Measurements from ENCODE around the gene CFAP161. TPM values are rescaled to one million over a fixed set of nuclear protein-coding genes. Genes with fewer than 3 reads are reported as not detected.

The CFAP161 gene
- total and polyA plus RNA-seq, 4 donors: 0.45 to 0.84 TPM; not detected in 2

- no peak overlapping the region for H3K27ac ChIP-seq (ENCODE audit: low read depth in 1 of 2, low read length in 2 of 2)
- WGBS, 2 donors: 87 to 94% methylated on average over 3 of the region's 3 CpGs
- H3K4me1 ChIP-seq (ENCODE audit: control insufficient read depth in 1 of 2, insufficient read depth in 2 of 2, low read length in 2 of 2): no peaks in the 10 kb centered on the region
- no peaks in the 10 kb centered on the region for H3K36me3 ChIP-seq (ENCODE audit: control insufficient read depth in 1 of 2, insufficient read depth in 2 of 2, low read length in 1 of 2)
- intact Hi-C loops (cut with DNase I): no loop called here
- no peak overlapping the region for H3K4me3 ChIP-seq (ENCODE audit: low read length in 2 of 2)
- no peak for DNase-seq
- H3K27me3 ChIP-seq (ENCODE audit: control insufficient read depth in 1 of 2, insufficient read depth in 2 of 2, low read length in 1 of 2): no peaks in the 10 kb centered on the region
- H3K9me3 ChIP-seq (ENCODE audit: control insufficient read depth, low read length): no peaks in the 10 kb centered on the region
- peak; percentile 54 for ATAC-seq (ENCODE audit: low FRiP score)
Observed at GRCh38 chr15:81190922-81191507, 56.9 kb downstream of the CFAP161 start.

DNA sequence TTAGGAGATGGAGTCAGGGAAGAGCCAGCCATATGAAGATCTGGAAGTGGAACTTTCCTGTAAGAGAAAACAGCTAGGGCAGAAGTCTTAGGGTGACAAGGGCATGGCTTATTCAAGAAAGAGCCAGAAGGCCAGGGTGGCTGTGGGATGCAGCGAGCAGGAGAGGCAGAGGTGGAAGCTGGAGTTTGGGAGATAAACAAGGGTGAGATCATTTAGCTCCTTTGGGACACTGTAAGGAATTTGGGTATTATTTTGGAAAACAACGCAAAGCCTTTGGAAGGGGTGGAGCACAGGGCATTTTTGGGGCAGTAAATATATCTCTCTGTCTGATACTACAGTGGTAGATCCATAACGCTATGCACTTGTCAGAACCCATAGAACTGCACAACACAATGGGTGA, 57.6 kb downstream of the CFAP161 start:
- no peaks in the 10 kb centered on the region for H3K4me1 ChIP-seq (ENCODE audit: control insufficient read depth in 1 of 2, insufficient read depth in 2 of 2, low read length in 2 of 2)
- H3K4me3 ChIP-seq (ENCODE audit: low read length in 2 of 2): no peak overlapping the region
- H3K9me3 ChIP-seq (ENCODE audit: control insufficient read depth, low read length): no peaks in the 10 kb centered on the region
- no peak overlapping the region for H3K27ac ChIP-seq (ENCODE audit: low read depth in 1 of 2, low read length in 2 of 2)
- DNase-seq (no peak), ATAC-seq (ENCODE audit: low FRiP score) (no peak)
- WGBS, 2 donors: 91 to 92% methylated on average over 3 of the region's 3 CpGs
- no peaks in the 10 kb centered on the region for H3K36me3 ChIP-seq (ENCODE audit: control insufficient read depth in 1 of 2, insufficient read depth in 2 of 2, low read length in 1 of 2)
- H3K27me3 ChIP-seq (ENCODE audit: control insufficient read depth in 1 of 2, insufficient read depth in 2 of 2, low read length in 1 of 2): no peaks in the 10 kb centered on the region
- intact Hi-C loops (cut with DNase I): no loop called here

DNA sequence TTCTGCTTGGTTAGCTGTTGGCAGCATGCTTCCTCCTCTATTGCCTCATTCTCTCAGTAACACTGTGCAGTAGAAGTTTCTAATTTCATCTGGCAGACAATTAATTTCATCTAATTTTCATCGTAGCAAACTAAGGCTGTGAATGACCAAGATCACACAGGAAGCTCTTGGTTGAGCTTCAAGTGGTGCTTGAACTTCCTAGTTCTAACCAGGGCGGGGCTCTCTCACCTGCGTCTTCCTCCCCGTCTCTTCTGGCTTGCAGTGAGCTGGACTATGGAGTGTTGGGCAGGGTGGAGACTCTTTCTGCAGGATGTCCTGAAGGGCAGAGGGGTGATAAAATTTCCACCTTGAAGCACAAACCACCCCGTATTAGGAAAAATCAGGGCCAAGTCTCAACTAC, 60.7 kb downstream of the CFAP161 start:
- Histone ChIP-seq H3K9me3 (ENCODE audit: control insufficient read depth, low read length) (no peaks in the 10 kb centered on the region), H3K36me3 (ENCODE audit: control insufficient read depth in 1 of 2, insufficient read depth in 2 of 2, low read length in 1 of 2) (no peaks in the 10 kb centered on the region), H3K4me1 (ENCODE audit: control insufficient read depth in 1 of 2, insufficient read depth in 2 of 2, low read length in 2 of 2) (no peaks in the 10 kb centered on the region), H3K27ac (ENCODE audit: low read depth in 1 of 2, low read length in 2 of 2) (no peak overlapping the region), H3K27me3 (ENCODE audit: control insufficient read depth in 1 of 2, insufficient read depth in 2 of 2, low read length in 1 of 2) (no peaks in the 10 kb centered on the region), H3K4me3 (ENCODE audit: low read length in 2 of 2) (no peak overlapping the region)
- ATAC-seq (ENCODE audit: low FRiP score): no peak
- DNase-seq: no peak
- WGBS, 2 donors: 91 to 94% methylated on average over 5 of the region's 5 CpGs
- intact Hi-C loops (cut with DNase I): no loop called here

GRCh38 chr15:81195339-81195864, 61.3 kb downstream of the CFAP161 start:
- Histone ChIP-seq H3K4me3 (ENCODE audit: low read length in 2 of 2) (no peak overlapping the region), H3K27ac (ENCODE audit: low read depth in 1 of 2, low read length in 2 of 2) (no peak overlapping the region), H3K9me3 (ENCODE audit: control insufficient read depth, low read length) (no peaks in the 10 kb centered on the region), H3K4me1 (ENCODE audit: control insufficient read depth in 1 of 2, insufficient read depth in 2 of 2, low read length in 2 of 2) (no peaks in the 10 kb centered on the region), H3K36me3 (ENCODE audit: control insufficient read depth in 1 of 2, insufficient read depth in 2 of 2, low read length in 1 of 2) (no peaks in the 10 kb centered on the region), H3K27me3 (ENCODE audit: control insufficient read depth in 1 of 2, insufficient read depth in 2 of 2, low read length in 1 of 2) (no peaks in the 10 kb centered on the region)
- ATAC-seq (ENCODE audit: low FRiP score) (no peak), DNase-seq (no peak)
- intact Hi-C loops (cut with DNase I): no loop called here
- WGBS, 2 donors: 54 to 58% methylated on average over 8 of the region's 8 CpGs

DNA sequence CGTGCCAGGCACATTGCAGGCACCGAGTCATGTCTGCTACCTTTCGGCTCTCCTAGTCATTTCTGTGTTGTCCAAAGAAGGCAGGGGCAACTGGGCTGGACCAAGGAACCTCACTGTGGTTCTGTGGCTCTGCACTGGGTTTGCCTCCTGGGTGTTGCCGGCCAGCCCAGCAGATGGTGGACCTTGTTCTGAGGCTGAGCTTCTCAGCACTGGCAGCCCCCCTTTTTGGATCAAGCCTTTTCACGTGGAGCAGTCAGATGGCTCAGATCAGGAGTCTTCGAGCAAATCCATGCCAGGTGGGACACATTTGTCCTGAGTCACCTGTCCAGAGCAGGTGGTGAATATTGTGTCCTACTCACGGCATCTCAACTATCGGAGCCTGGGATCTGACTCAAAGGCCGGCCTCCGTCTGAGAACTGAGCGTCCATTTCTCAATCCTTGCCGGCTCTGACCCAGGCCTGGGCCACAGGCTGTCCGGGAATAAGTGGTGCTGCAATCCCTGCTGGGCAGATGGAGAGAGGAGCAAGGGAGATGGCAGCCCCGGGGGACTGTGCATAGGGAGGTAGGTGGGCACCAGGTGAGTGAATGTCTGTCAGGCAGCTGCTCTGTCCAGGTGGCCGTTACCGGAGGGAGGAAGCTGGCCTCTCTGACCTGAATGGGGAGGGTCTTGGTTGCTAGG, 62.6 kb downstream of the CFAP161 start, which contains the start of gene IL16:
Gene IL16 (plus strand): TSS at position 304 of the 679 bp plus-strand sequence. CDS start 28,521 bp downstream, outside the sequence.
- H3K27ac ChIP-seq (ENCODE audit: low read depth in 1 of 2, low read length in 2 of 2): no peak within 1 kb of the TSS
- no peaks in the 10 kb centered on the region for H3K27me3 ChIP-seq (ENCODE audit: control insufficient read depth in 1 of 2, insufficient read depth in 2 of 2, low read length in 1 of 2)
- ATAC-seq (ENCODE audit: low FRiP score) (peak; percentile 36), DNase-seq (no peak)
- WGBS, 2 donors: 88 to 91% methylated on average over 16 of the region's 16 CpGs
- no peaks in the 10 kb centered on the region for H3K36me3 ChIP-seq (ENCODE audit: control insufficient read depth in 1 of 2, insufficient read depth in 2 of 2, low read length in 1 of 2)
- no peaks in the 10 kb centered on the region for H3K9me3 ChIP-seq (ENCODE audit: control insufficient read depth, low read length)
- H3K4me1 ChIP-seq (ENCODE audit: control insufficient read depth in 1 of 2, insufficient read depth in 2 of 2, low read length in 2 of 2): no peaks in the 10 kb centered on the region
- intact Hi-C loops (cut with DNase I): no loop called here
- no peak within 1 kb of the TSS for H3K4me3 ChIP-seq (ENCODE audit: low read length in 2 of 2)

DNA sequence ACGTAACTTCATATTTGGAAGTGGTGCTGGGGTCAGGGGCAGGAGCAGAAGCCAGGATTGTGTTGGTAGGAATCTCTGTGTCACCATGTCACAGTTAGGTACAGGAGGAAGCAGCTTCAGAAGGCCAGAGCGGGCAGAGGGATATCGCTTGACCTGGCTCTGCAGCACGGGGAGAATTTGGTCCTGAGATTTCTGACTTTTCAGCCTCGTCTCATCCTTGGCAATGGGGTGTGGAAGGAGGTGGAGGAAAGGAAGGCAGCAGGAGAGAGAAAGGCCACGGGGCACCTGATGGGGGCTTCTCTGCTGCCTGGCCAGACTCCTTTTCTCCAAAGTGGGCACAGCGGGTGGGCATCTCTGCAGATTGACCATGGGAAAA, 63.2 kb downstream of the CFAP161 start:
- no peaks in the 10 kb centered on the region for H3K36me3 ChIP-seq (ENCODE audit: control insufficient read depth in 1 of 2, insufficient read depth in 2 of 2, low read length in 1 of 2)
- no peak overlapping the region for H3K27ac ChIP-seq (ENCODE audit: low read depth in 1 of 2, low read length in 2 of 2)
- H3K27me3 ChIP-seq (ENCODE audit: control insufficient read depth in 1 of 2, insufficient read depth in 2 of 2, low read length in 1 of 2): no peaks in the 10 kb centered on the region
- no peak overlapping the region for H3K4me3 ChIP-seq (ENCODE audit: low read length in 2 of 2)
- H3K9me3 ChIP-seq (ENCODE audit: control insufficient read depth, low read length): no peaks in the 10 kb centered on the region
- no peak for DNase-seq
- intact Hi-C loops (cut with DNase I): no loop called here
- no peaks in the 10 kb centered on the region for H3K4me1 ChIP-seq (ENCODE audit: control insufficient read depth in 1 of 2, insufficient read depth in 2 of 2, low read length in 2 of 2)
- peak; percentile 20 for ATAC-seq (ENCODE audit: low FRiP score)
- 93 to 94% methylated on average over 7 of the region's 7 CpGs for WGBS, 2 donors

DNA sequence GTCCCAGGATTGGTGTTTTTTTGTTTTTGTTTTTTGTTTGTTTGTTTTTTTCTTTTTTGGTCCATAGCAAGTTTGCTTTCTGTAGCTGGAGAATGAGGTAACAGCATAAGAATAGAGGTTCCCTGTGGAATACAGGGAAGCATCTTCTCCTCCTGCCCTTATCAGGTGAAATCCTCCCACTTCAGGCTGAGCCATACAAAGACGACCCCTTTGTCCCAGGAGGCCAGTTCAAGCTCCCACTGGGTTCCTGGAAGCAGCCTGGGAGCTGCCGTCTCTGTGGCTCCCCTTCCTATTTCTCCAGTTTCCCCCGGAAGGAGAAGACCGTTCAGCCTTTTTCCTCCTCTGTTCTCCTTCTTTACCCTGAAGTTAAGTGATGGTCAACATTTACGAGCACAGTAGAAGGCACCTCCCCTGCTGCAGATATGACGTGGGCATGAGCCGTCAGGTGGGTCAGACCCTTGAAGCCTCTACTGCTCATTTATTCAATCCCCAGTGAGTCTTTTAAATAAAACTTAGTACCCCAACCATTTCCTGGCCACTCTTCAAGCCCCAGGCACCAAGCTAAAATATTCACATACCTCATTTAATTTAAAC, 63.7 kb downstream of the CFAP161 start:
- intact Hi-C loops (cut with DNase I): no loop called here
- 84 to 85% methylated on average over 7 of the region's 7 CpGs for WGBS, 2 donors
- DNase-seq (no peak), ATAC-seq (ENCODE audit: low FRiP score) (no peak)
- Histone ChIP-seq H3K4me3 (ENCODE audit: low read length in 2 of 2) (no peak overlapping the region), H3K27ac (ENCODE audit: low read depth in 1 of 2, low read length in 2 of 2) (no peak overlapping the region), H3K9me3 (ENCODE audit: control insufficient read depth, low read length) (no peaks in the 10 kb centered on the region), H3K27me3 (ENCODE audit: control insufficient read depth in 1 of 2, insufficient read depth in 2 of 2, low read length in 1 of 2) (no peaks in the 10 kb centered on the region), H3K36me3 (ENCODE audit: control insufficient read depth in 1 of 2, insufficient read depth in 2 of 2, low read length in 1 of 2) (no peaks in the 10 kb centered on the region), H3K4me1 (ENCODE audit: control insufficient read depth in 1 of 2, insufficient read depth in 2 of 2, low read length in 2 of 2) (no peaks in the 10 kb centered on the region)

Measured in aorta (tissue), 5 donors.